Measurements from ENCODE around the gene TFPI2. TPM values are rescaled to one million over a fixed set of nuclear protein-coding genes. Genes with fewer than 3 reads are reported as not detected.

TFPI2 gene
- total RNA-seq, 2 experiments from 2014 or later, result not detected

DNA sequence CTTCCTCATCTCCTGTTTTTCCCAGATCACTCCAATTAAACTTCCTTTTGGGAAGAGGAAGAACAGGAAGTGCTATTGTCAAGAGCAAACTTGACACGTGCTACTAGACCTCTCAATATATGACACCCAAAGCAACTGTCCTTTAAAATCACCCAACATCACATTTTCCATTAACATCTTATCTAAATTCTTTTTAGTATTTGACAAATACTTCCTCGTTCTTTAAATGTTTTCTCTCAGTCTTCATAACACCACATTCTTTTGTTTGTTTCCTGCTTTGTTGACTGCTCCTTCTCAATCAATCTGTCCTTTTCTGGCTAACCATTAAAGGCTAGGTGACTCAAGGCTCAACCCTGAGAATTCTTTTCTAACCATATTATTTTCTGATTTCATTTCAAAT lies 7.1 kb upstream of the TFPI2 start:
- H3K4me3 ChIP-seq (ENCODE audit: low read length), result no peak overlapping the region
- H3K4me1 ChIP-seq (ENCODE audit: insufficient read depth, low read length), result no peaks in the 10 kb centered on the region
- TF ChIP-seq, protein P1, sequence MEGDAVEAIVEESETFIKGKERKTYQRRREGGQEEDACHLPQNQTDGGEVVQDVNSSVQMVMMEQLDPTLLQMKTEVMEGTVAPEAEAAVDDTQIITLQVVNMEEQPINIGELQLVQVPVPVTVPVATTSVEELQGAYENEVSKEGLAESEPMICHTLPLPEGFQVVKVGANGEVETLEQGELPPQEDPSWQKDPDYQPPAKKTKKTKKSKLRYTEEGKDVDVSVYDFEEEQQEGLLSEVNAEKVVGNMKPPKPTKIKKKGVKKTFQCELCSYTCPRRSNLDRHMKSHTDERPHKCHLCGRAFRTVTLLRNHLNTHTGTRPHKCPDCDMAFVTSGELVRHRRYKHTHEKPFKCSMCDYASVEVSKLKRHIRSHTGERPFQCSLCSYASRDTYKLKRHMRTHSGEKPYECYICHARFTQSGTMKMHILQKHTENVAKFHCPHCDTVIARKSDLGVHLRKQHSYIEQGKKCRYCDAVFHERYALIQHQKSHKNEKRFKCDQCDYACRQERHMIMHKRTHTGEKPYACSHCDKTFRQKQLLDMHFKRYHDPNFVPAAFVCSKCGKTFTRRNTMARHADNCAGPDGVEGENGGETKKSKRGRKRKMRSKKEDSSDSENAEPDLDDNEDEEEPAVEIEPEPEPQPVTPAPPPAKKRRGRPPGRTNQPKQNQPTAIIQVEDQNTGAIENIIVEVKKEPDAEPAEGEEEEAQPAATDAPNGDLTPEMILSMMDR (IDR thresholded peaks at IDR 0.05), result no peak
- no peak for ATAC-seq (ENCODE audit: poor library complexity)
- ChIA-PET CTCF (no interaction called here), POLR2A (no interaction called here)
- intact Hi-C loops (cut with DNase I, micrococcal nuclease), result loop anchor here in 1 of 2 experiments (1.0 kb wide), 1 partner anchor 186 kb away; no protein-coding TSS in a partner anchor
- peaks cover 0 to 2% of the 10 kb centered on the region in 2 experiments for H3K27me3 ChIP-seq (ENCODE audit: control insufficient read depth in 1 of 2, insufficient read depth in 2 of 2, low read length in 2 of 2)
- peaks cover 22% of the 10 kb centered on the region for H3K27me3 Mint-ChIP-seq
- no peak overlapping the region for H3K4me3 Mint-ChIP-seq
- no peaks in the 10 kb centered on the region for H3K4me1 Mint-ChIP-seq (ENCODE audit: low read depth)
- H3K27ac ChIP-seq (ENCODE audit: low read depth in 1 of 2, low read length in 2 of 2), result no peak overlapping the region
- no peaks in the 10 kb centered on the region for H3K36me3 Mint-ChIP-seq (ENCODE audit: low read depth)
- no peaks in the 10 kb centered on the region for H3K36me3 ChIP-seq (ENCODE audit: insufficient read depth, low read length)
- H3K9me3 Mint-ChIP-seq, result no peaks in the 10 kb centered on the region
- no peak overlapping the region for H3K27ac Mint-ChIP-seq
- DNase-seq, result no peak
- H3K9me3 ChIP-seq (ENCODE audit: control insufficient read depth in 1 of 2, insufficient read depth in 1 of 2, low read length in 2 of 2), result no peaks in the 10 kb centered on the region

DNA sequence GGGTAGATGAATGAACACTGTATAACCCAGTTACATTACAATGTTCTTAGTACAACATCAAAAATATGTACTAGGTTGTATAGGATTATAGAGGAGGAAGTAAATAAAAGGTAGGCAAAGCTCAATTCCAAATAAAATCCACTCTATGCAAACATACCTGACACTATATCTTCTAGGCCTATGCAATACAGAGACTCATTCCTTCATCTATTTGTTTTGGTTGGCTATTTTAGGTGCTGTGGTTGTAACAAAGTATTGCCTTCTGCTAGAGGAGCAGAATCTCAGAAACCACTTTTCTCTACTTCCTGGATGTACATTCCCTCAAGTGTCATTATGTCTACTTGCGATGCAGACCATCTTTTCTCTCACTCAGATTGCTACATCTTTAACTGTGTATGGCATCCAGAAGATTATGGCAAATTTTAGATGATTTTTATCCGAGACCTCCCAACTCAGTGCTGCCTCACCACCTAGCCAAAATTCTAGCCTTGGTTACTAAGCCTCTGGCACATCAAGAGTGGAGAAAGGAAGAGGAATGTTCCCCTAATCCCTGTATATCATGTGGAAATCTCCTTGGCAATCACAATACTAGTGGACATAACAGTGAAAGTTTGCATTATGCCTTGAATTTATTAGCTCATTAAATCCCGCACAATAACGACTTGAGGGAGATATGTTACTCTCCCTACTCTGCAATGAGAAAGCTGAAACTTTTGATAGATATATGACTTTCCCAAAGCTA lies 5.5 kb upstream of the TFPI2 start:
- no peak overlapping the region for H3K4me3 ChIP-seq (ENCODE audit: low read length)
- no peaks in the 10 kb centered on the region for H3K4me1 ChIP-seq (ENCODE audit: insufficient read depth, low read length)
- H3K36me3 ChIP-seq (ENCODE audit: insufficient read depth, low read length), result no peaks in the 10 kb centered on the region
- ChIA-PET CTCF (no interaction called here), POLR2A (no interaction called here)
- Mint-ChIP-seq H3K4me1 (ENCODE audit: low read depth) (no peaks in the 10 kb centered on the region), H3K9me3 (no peaks in the 10 kb centered on the region), H3K36me3 (ENCODE audit: low read depth) (no peaks in the 10 kb centered on the region), H3K27ac (no peak overlapping the region), H3K27me3 (peaks cover 32% of the 10 kb centered on the region), H3K4me3 (no peak overlapping the region)
- no peaks in the 10 kb centered on the region for H3K9me3 ChIP-seq (ENCODE audit: control insufficient read depth in 1 of 2, insufficient read depth in 1 of 2, low read length in 2 of 2)
- TF ChIP-seq, protein P1 (IDR thresholded peaks at IDR 0.05), result no peak
- no peak overlapping the region for H3K27ac ChIP-seq (ENCODE audit: low read depth in 1 of 2, low read length in 2 of 2)
- intact Hi-C loops (cut with DNase I, micrococcal nuclease), result no loop called here
- ATAC-seq (ENCODE audit: poor library complexity), result no peak
- DNase-seq, result no peak
- H3K27me3 ChIP-seq (ENCODE audit: control insufficient read depth in 1 of 2, insufficient read depth in 2 of 2, low read length in 2 of 2), result peaks cover under 1 to 7% of the 10 kb centered on the region in 2 experiments

DNA sequence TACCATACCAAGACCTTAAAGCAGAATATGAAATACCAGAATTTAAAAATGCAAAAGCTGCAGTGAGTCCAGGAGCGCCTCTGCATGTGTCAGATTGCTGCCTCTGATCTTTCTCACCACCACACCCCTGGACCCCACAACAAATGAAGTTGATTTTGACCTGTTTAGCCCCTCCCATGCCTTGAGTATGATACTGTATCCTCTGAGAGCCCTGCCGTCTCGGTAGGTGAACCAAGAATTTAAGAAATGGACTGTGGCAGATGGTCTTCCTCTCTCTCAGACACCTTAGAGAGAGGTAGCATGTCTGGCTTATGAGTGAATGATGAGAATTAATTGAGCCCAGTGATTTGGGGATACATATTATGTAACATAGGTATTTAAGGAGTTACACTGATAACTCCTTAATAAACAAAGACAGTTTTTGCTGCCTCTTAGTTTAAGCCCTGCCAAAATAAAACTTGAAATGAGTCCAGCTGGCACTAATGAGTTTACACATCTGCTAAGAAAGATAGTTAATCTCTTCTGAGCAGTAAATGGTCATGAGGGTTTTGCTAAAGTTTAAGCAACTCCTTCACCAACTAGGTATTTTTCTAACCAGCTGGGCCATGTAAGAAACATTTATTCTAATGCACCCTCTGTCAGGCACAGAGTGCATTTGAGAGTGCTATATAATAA lies 4.5 kb upstream of the TFPI2 start:
- Mint-ChIP-seq H3K36me3 (ENCODE audit: low read depth) (no peaks in the 10 kb centered on the region), H3K4me3 (no peak overlapping the region), H3K27me3 (peaks cover 35% of the 10 kb centered on the region), H3K4me1 (ENCODE audit: low read depth) (peaks cover 2% of the 10 kb centered on the region), H3K9me3 (no peaks in the 10 kb centered on the region), H3K27ac (no peak overlapping the region)
- ChIA-PET POLR2A (no interaction called here), CTCF (no interaction called here)
- H3K27me3 ChIP-seq (ENCODE audit: control insufficient read depth in 1 of 2, insufficient read depth in 2 of 2, low read length in 2 of 2), result peaks cover 9 to 15% of the 10 kb centered on the region in 2 experiments
- no peaks in the 10 kb centered on the region for H3K36me3 ChIP-seq (ENCODE audit: insufficient read depth, low read length)
- H3K27ac ChIP-seq (ENCODE audit: low read depth in 1 of 2, low read length in 2 of 2), result no peak overlapping the region
- ATAC-seq (ENCODE audit: poor library complexity) (no peak), DNase-seq (no peak)
- intact Hi-C loops (cut with DNase I, micrococcal nuclease), result no loop called here
- peaks cover 3% of the 10 kb centered on the region for H3K4me1 ChIP-seq (ENCODE audit: insufficient read depth, low read length)
- no peak overlapping the region for H3K4me3 ChIP-seq (ENCODE audit: low read length)
- TF ChIP-seq, protein P1 (IDR thresholded peaks at IDR 0.05), result no peak
- peaks cover 0 to 6% of the 10 kb centered on the region in 2 experiments for H3K9me3 ChIP-seq (ENCODE audit: control insufficient read depth in 1 of 2, insufficient read depth in 1 of 2, low read length in 2 of 2)

Data from CD4-positive, alpha-beta T cell (primary cell).